Esophagus (tissue), 2 donors: Measurements from ENCODE around the gene VWA1. TPM values are rescaled to one million over a fixed set of nuclear protein-coding genes. Genes with fewer than 3 reads are reported as not detected.

Experiments
- H3K27ac ChIP-seq, 2 donors: one replicate each; pipeline ENCODE4 v1.5.1; 2013; ENCODE audit warnings: low read depth in 2 of 2, mild to moderate bottlenecking in 2 of 2, inconsistent platforms in 1 of 2, low read length in 1 of 2, moderate library complexity in 1 of 2
- H3K27me3 ChIP-seq, 2 donors: one replicate each; pipeline ENCODE4 v1.6.1; 2013; ENCODE audit warnings: low read length in 2 of 2, control low read depth in 1 of 2, mild to moderate bottlenecking in 1 of 2; ENCODE audit not compliant: insufficient read depth in 2 of 2, control insufficient read depth in 1 of 2
- H3K36me3 ChIP-seq, 2 donors: one replicate each; pipeline ENCODE4 v1.6.1; 2013; ENCODE audit warnings: low read length in 1 of 2; ENCODE audit not compliant: control insufficient read depth in 2 of 2, insufficient read depth in 2 of 2
- H3K4me1 ChIP-seq, 2 donors: one replicate each; pipeline ENCODE4 v1.6.1; 2013; ENCODE audit warnings: low read length in 1 of 2; ENCODE audit not compliant: control insufficient read depth in 2 of 2, insufficient read depth in 2 of 2
- H3K4me3 ChIP-seq, 2 donors: one replicate each; pipeline ENCODE4 v1.5.1; 2013; ENCODE audit warnings: low read length in 2 of 2, mild to moderate bottlenecking in 2 of 2, low read depth in 1 of 2, moderate library complexity in 1 of 2
- H3K9me3 ChIP-seq, 2 donors: one replicate each; pipeline ENCODE4 v1.6.1; 2013; ENCODE audit warnings: mild to moderate bottlenecking in 2 of 2, low read depth in 1 of 2, low read length in 1 of 2, moderate library complexity in 1 of 2; ENCODE audit not compliant: control insufficient read depth in 2 of 2, insufficient read depth in 1 of 2
- WGBS, 2 donors: extraction: QIAGEN DNeasy Blood & Tissue Kit; methylation state at CpG; one replicate each; pipeline ENCODE4 v1.1.7; 2013; 5-methylcytosine and 5-hydroxymethylcytosine counted together
- polyA plus RNA-seq, 2 donors: library from polyadenylated mRNA; stranded (reverse); fragments of 200-250 nt; gene quantifications; one replicate each; pipeline ENCODE4 v1.2.3, GENCODE V29; 2013
- donor health status: healthy with polysubstance abuse.
- donor health status: Bipolar disorder and iron deficiency.

Gene VWA1
- polyA plus RNA-seq, 2 donors = 21.0 to 21.4 TPM

DNA sequence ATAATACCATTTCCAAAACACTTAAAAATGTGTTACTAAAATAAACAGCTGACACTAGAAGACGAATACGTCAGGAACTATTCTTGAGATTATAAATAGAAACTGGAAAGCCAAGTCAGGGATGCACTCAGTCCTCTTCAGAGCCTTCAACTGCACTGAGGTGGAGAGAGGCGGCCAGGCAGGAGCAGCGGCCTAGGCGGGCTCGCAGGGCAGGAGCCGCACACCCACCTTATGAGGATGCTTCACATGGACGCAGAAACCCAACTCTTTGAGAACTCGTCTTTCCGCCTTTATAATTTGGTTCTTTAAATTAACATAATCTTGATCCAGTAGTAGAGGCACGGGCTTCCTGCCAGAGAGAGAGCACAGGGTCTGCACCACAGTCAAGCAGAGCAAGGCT, 40.3 kb upstream of the VWA1 start:
- Histone ChIP-seq H3K27ac (no peak overlapping the region), H3K4me1 (peaks cover 0 to 8% of the 10 kb centered on the region in 2 donors), H3K36me3 (peaks cover 28 to 41% of the 10 kb centered on the region in 2 donors), H3K27me3 (no peaks in the 10 kb centered on the region), H3K4me3 (no peak overlapping the region), H3K9me3 (no peaks in the 10 kb centered on the region)
- 90% methylated on average over 11 of the region's 11 CpGs for WGBS, 2 donors

DNA sequence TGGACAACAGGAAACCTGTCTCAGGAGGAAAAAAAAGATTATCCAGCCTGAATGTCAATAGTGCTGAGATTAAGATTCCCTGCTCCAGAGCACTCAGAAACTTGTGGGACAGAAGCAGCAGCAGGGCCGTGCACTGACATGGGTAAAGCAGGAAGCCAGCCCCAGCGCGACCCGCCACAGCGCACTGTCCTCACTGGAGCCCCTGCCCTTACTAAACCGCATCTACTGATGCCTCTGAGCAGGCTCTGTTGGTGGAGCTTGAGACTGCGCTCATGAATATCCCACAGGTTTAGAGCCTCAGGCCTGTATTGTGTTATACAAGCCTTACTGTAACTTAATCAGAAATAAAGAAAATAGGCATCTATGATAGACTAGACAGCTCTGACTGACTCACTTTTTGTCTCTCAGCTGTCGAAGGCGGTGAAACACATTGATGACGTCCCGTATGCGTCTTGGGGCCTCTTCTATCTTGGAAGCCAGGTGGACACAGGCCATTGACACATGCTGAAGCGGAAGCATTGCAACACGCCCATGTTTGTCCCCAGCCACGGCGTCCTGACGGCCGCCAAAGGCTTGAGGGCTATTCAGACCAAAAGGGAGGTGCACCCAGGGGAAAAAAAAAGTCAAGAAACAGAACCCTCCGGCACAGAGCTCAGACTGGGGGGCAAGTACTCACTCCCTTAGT, 37.5 kb upstream of the VWA1 start:
- no peaks in the 10 kb centered on the region for H3K27me3 ChIP-seq
- peak overlapping the region in 1 of 2 donors; percentile 92 for H3K27ac ChIP-seq
- no peaks in the 10 kb centered on the region for H3K9me3 ChIP-seq
- peaks cover 0 to 21% of the 10 kb centered on the region in 2 donors for H3K4me1 ChIP-seq
- peaks cover 17 to 41% of the 10 kb centered on the region in 2 donors for H3K36me3 ChIP-seq
- H3K4me3 ChIP-seq = peak overlapping the region; percentile 97 to 99
- 44 to 47% methylated on average over 19 of the region's 19 CpGs for WGBS, 2 donors

- Histone ChIP-seq H3K27ac (peak overlapping the region; percentile 88 to 92), H3K9me3 (no peaks in the 10 kb centered on the region), H3K36me3 (peaks cover 10 to 35% of the 10 kb centered on the region in 2 donors), H3K27me3 (no peaks in the 10 kb centered on the region), H3K4me1 (peaks cover 0 to 21% of the 10 kb centered on the region in 2 donors), H3K4me3 (peak overlapping the region; percentile 97 to 99)
- WGBS, 2 donors = 0 to 1% methylated on average over 37 to 54 of the region's 54 CpGs
Measured at GRCh38 chr1:1398677-1399186, 36.8 kb upstream of the VWA1 start.

GRCh38 chr1:1399187-1399871, 36.2 kb upstream of the VWA1 start, which contains the start of gene CCNL2:
TSS of gene CCNL2 (minus strand) at chr1:1399335. CDS start at chr1:1399306, 29 bp downstream.
- H3K9me3 ChIP-seq = no peaks in the 10 kb centered on the region
- H3K27me3 ChIP-seq = no peaks in the 10 kb centered on the region
- H3K4me3 ChIP-seq = peak within 1 kb of the TSS; percentile 97 to 99
- H3K4me1 ChIP-seq = peaks cover 0 to 21% of the 10 kb centered on the region in 2 donors
- WGBS, 2 donors = 0 to 1% methylated on average over 72 to 86 of the region's 86 CpGs
- peak within 1 kb of the TSS; percentile 88 to 92 for H3K27ac ChIP-seq
- peaks cover 8 to 37% of the 10 kb centered on the region in 2 donors for H3K36me3 ChIP-seq

DNA sequence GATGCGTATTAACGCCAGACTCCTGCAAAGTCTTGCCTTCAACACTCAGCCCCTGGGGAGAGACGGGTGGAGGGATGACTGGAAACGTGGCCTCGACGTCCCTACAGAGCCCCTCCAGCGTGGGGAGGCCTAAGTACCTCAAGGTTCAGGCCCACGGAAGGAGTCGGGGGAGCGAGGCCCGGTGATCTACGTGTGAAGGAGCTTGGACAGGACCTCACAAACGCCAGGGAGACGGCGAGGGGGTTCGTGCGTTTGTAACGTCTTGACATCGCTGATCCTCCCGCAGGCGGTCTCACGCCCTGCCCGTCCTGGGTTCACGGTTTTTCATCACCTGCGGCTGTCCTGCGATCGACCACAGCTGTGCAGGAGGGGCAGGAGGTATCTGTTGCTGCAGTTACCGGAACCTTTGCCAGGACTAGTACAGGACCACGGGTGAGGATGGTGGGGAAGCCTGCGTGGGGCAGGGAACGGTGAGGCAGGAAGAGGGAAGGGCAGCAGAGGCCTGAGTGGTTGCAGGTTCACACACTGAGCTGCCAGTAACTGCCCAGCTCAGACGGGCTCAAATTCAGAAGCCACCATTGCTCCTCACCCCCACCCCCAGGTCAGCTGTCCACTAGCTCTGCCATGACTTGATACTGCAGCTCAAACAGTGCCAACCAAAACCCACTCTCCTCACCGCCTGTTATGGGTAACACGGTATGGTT, 35.5 kb upstream of the VWA1 start:
- Histone ChIP-seq H3K4me3 (peak overlapping the region; percentile 95 to 97), H3K4me1 (peaks cover 0 to 21% of the 10 kb centered on the region in 2 donors), H3K27me3 (no peaks in the 10 kb centered on the region), H3K36me3 (peaks cover 11 to 39% of the 10 kb centered on the region in 2 donors), H3K27ac (peak overlapping the region; percentile 83 to 88), H3K9me3 (no peaks in the 10 kb centered on the region)
- WGBS, 2 donors = 5% methylated on average over 34 of the region's 34 CpGs

DNA sequence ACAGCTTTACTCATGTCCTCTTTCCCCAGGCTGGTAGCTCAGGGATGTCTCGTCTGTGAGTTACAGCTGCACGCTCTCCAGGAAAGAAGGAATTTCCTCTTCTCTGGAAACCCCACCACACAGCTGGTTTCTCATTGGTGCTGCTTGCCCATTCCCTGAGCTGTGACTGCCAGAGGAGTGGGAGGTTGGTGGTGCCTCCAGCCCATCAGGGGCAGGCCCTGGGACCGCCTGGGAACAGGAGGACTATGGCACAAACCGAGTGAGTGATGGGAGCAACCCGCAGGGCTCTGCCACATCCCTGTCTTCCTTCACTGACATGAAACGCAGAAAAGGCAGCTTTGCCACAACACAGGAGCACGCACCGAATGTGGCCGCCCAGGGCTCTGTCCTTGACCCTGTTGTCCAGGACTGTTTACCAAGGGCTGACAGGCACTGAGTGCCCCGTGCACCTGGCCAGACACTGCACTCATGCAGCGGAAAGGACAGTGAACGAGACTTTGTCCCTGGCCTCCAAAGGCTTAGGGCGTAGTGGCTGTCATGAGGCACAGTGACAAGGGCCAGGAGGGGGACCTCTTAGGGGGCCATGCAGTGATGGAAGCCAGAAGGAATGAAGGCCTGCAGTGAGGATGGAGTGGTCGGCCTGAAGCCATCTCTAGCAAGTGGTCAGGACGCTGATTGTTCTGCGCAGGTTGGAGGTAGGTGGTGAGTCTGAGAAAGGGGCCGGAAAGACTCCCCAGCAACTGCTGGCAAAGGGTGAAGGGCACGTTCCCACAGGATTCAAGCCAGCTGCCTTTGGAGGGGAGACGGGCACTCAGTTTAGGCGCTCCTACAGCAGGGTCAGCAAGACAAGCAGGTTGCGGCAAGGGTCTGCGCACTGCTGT, 34.7 kb upstream of the VWA1 start:
- H3K9me3 ChIP-seq = no peaks in the 10 kb centered on the region
- no peak overlapping the region for H3K27ac ChIP-seq
- H3K36me3 ChIP-seq = peaks cover 11 to 38% of the 10 kb centered on the region in 2 donors
- H3K4me1 ChIP-seq = peaks cover 0 to 21% of the 10 kb centered on the region in 2 donors
- H3K4me3 ChIP-seq = peak overlapping the region in 1 of 2 donors; percentile 95
- WGBS, 2 donors = 79 to 82% methylated on average over 22 of the region's 22 CpGs
- H3K27me3 ChIP-seq = no peaks in the 10 kb centered on the region

DNA sequence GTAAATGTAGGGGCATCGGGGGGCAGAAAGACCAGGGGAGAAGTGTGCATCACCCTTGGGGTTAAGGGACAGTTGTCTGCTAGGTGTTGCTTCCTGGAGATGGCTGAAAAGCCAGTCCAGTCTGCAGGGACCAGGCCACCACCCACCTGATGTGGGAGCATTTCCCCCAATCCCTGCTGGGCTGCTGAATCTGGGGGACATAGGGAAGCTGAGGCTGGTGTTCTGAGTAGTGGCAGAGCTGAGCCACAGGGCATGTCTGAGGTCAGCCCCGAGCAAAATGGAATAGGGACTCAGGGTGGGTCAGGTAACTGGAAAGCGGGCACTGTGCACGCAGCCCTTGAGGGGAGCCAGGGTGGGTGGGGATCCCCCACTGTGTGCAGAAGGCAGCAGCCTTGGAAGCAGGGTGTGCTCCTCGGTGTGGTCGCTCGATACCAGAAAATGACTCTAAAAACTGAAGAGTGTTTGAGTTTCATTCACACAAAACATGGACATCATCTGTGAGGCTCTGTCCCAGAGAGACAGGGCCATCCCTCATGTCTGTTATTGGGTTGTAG, 34.0 kb upstream of the VWA1 start:
- Histone ChIP-seq H3K9me3 (no peaks in the 10 kb centered on the region), H3K36me3 (peaks cover 11 to 38% of the 10 kb centered on the region in 2 donors), H3K4me1 (peaks cover 3 to 26% of the 10 kb centered on the region in 2 donors), H3K27me3 (no peaks in the 10 kb centered on the region), H3K4me3 (no peak overlapping the region), H3K27ac (no peak overlapping the region)
- WGBS, 2 donors = 74 to 80% methylated on average over 7 of the region's 7 CpGs

DNA sequence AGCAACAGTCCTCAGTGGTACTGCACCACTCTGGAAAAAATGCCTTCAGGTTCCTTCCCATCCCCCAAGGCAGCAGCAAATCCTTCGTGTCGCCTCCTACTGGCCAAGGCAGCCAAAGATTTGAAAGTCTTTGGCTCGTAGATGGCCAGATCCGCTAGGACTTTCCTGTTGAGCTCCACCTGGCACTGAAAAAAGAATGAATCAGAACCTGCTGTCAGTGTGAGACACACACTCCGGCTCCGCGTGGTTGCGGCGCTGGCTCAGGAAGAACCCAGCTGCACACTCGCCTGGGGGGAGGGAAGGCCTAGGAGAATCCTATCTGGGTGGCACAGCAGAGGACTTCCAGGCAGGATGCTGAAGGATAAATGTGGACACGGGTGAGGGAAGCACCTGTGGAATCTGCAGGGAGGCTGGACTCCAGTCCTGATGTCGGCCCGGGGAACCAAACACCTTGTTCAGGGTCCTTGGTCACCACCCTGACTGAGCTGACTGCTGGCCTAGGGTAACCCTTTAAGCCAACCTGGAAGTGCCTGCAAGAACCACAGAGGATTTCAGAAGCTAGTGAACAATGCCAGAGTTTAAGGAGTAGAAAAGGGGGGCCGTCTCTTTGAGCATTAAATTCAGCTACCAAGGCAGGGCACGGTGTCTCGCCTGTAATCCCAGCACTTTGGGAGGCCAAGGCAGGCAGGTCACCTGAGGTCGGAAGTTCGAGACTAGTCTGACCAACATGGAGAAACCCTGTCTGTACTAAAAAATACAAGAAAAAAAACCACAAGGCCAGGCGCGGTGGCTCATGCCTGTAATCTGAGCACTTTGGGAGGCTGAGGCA, 33.2 kb upstream of the VWA1 start:
- Histone ChIP-seq H3K9me3 (no peaks in the 10 kb centered on the region), H3K27ac (peak overlapping the region; percentile 14 to 34), H3K4me3 (no peak overlapping the region), H3K4me1 (peaks cover 3 to 26% of the 10 kb centered on the region in 2 donors), H3K27me3 (no peaks in the 10 kb centered on the region), H3K36me3 (peaks cover 11 to 33% of the 10 kb centered on the region in 2 donors)
- 58 to 67% methylated on average over 20 of the region's 20 CpGs for WGBS, 2 donors
